Colonic mucosa (tissue), 4 donors: ENCODE measurements around the gene SLC7A1. TPM values are rescaled to one million over a fixed set of nuclear protein-coding genes. Genes with fewer than 3 reads are reported as not detected.

Experiments used
- DNase-seq: peaks from one replicate; pipeline ENCODE4 v3.0.0-alpha.2; 2020
- H3K27ac ChIP-seq: fragments of 200-600 bp; one replicate; pipeline ENCODE4 v1.8.0; 2021
- H3K27me3 ChIP-seq: fragments of 200-600 bp; one replicate; pipeline ENCODE4 v1.8.0; 2021
- H3K36me3 ChIP-seq: fragments of 200-600 bp; one replicate; pipeline ENCODE4 v1.8.0; 2021
- H3K4me1 ChIP-seq: fragments of 200-600 bp; one replicate; pipeline ENCODE4 v1.8.0; 2021; ENCODE audit warnings: mild to moderate bottlenecking
- H3K4me3 ChIP-seq: fragments of 200-600 bp; one replicate; pipeline ENCODE4 v1.8.0; 2021
- H3K9ac ChIP-seq, 2 donors: one replicate each; pipeline ENCODE4 v1.7.0; 2013; ENCODE audit warnings: control low read depth in 2 of 2, low read depth in 2 of 2, low read length in 2 of 2
- H3K9me3 ChIP-seq: fragments of 200-600 bp; one replicate; pipeline ENCODE4 v1.8.0; 2021
- CTCF ChIP-seq: fragments of 200-600 bp; IDR thresholded peaks from one replicate; pipeline ENCODE4 v1.8.0; 2022; ENCODE audit warnings: antibody characterized with exemption, mild to moderate bottlenecking
- intact Hi-C: fragments of 100-400 bp; cut with DNase I; formaldehyde crosslinking; loops from one replicate; pipeline ENCODE4 v1.14.1; 2022
- total RNA-seq, 2 donors: library from RNA; stranded (reverse); fragmentation: NEBNext Ultra II Directional in 1 of 2; extraction: Animal tissue kit (Norgen Biotek cat#: 25700) in 1 of 2; gene quantifications; one replicate each; pipeline ENCODE4 v1.2.1, GENCODE V29; 2021
- donor health status: healthy.
- donor health status: DM: no; HTN: no; CAD: no.
- donor health status: DM: no; HTN: no; CAD: no.

Gene SLC7A1
- total RNA-seq, 2 donors from 2014 or later: 52.4 to 62.8 TPM

DNA sequence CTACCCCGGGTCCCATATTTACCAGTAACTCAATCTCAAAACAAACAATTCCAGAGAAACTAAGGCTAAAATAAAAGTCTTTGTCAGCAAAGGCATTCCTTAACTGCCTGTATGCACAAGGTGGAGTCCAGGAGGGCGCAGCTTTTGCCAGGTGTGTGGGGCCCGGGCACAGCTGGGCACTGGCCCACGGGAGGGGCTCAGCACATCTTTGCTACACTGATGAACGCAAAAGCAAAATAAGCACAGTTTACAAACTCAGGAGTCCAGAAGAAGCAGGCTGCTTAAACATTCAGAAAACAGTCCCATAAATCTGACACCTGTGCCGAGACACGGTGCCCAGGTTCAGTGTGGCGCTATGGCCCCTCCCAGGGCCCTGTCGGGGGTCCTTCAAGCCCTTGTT is 70.8 kb downstream of the SLC7A1 start:
- no peak for DNase-seq
- Histone ChIP-seq H3K4me1 (no peaks in the 10 kb centered on the region), H3K4me3 (no peak overlapping the region), H3K36me3 (peaks cover under 1% of the 10 kb centered on the region), H3K27me3 (no peaks in the 10 kb centered on the region), H3K9ac (no peak overlapping the region), H3K27ac (no peak overlapping the region), H3K9me3 (no peaks in the 10 kb centered on the region)
- intact Hi-C loops: no loop called here
- no peak for TF ChIP-seq CTCF

- H3K9ac ChIP-seq: no peak overlapping the region
- H3K4me1 ChIP-seq: no peaks in the 10 kb centered on the region
- H3K27me3 ChIP-seq: no peaks in the 10 kb centered on the region
- H3K9me3 ChIP-seq: no peaks in the 10 kb centered on the region
- H3K4me3 ChIP-seq: no peak overlapping the region
- intact Hi-C loops: no loop called here
- no peaks in the 10 kb centered on the region for H3K36me3 ChIP-seq
- H3K27ac ChIP-seq: no peak overlapping the region
- DNase-seq: no peak
- no peak for TF ChIP-seq CTCF
Observed at GRCh38 chr13:29524176-29524575, 71.3 kb downstream of the SLC7A1 start.

DNA sequence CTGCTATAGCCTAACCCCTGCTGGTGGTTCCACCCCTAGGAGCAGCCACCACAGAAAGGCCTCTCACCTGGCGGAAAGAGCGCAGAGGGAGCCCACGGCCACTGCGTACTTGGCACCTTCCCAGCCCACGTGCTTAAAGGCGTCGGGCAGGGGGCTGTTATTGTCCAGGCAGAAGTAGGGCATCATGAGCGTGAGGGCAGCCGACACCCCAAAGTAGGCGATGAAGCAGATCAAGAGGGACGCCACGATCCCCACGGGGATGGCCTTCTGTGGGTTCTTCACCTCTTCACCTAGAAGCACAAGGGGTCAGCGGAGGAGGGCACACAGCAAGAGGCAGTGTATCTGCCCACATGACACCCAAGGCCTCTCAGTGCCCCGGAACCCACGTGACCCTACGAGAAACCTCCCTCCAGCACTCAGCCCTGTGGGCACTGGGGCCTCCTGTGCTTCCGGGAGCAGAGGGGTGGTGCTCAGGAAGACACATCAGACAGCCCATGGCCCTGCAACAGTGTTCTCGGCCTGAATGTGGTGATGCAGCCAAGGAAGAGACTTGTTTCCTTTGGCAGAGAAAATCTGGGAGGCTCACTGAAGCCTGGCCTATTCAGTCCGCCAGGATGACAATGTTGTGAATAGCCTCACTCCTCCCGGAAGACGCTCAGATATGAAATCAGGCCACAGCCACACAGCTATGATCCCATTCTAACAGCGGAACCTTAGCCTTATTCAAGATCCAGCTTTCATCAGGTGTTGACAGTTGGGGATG is 72.1 kb downstream of the SLC7A1 start:
- no peak for TF ChIP-seq CTCF
- no peak overlapping the region for H3K9ac ChIP-seq

GRCh38 chr13:29522044-29522685 is 73.3 kb downstream of the SLC7A1 start:
- no peak for DNase-seq

More for the DNA sequence above, 72.1 kb downstream of the SLC7A1 start:
- Histone ChIP-seq H3K9me3 (no peaks in the 10 kb centered on the region), H3K27ac (no peak overlapping the region), H3K27me3 (no peaks in the 10 kb centered on the region), H3K4me3 (no peak overlapping the region), H3K36me3 (no peaks in the 10 kb centered on the region), H3K4me1 (no peaks in the 10 kb centered on the region)
- DNase-seq: no peak
- intact Hi-C loops: no loop called here

DNA sequence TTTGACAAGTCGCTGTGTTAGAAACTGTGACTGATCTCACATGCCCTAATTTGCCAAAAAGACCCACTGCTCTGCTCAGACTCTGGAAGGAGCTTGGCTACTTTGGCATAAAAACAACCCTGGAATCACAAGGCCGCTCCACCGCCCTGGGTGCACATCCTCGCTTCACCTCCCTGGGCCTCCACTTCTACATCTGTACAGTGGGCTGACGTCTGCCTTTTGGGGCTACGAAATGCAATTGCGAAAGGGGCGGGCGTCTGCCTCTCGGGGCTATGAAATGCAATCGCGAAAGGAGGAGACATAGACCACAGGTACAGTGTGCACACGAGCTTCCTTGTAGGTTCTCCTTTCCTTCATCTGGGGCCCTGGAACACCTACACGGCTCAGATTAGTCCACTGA is 74.2 kb downstream of the SLC7A1 start:
- no peak overlapping the region for H3K4me3 ChIP-seq
- no peak for TF ChIP-seq CTCF

More at GRCh38 chr13:29522044-29522685, 73.3 kb downstream of the SLC7A1 start:
- H3K27ac ChIP-seq: no peak overlapping the region
- H3K36me3 ChIP-seq: no peaks in the 10 kb centered on the region
- TF ChIP-seq CTCF: no peak
- no peaks in the 10 kb centered on the region for H3K27me3 ChIP-seq
- no peak overlapping the region for H3K9ac ChIP-seq
- no peaks in the 10 kb centered on the region for H3K4me1 ChIP-seq
- no peak overlapping the region for H3K4me3 ChIP-seq
- H3K9me3 ChIP-seq: no peaks in the 10 kb centered on the region
- intact Hi-C loops: no loop called here

More for the DNA sequence above, 74.2 kb downstream of the SLC7A1 start:
- no peaks in the 10 kb centered on the region for H3K36me3 ChIP-seq
- H3K27me3 ChIP-seq: no peaks in the 10 kb centered on the region
- H3K4me1 ChIP-seq: no peaks in the 10 kb centered on the region
- intact Hi-C loops: no loop called here
- H3K9ac ChIP-seq: no peak overlapping the region
- H3K27ac ChIP-seq: no peak overlapping the region
- DNase-seq: no peak
- H3K9me3 ChIP-seq: no peaks in the 10 kb centered on the region
